Fibroblast of lung (primary cell): ENCODE measurements around the gene TFPI2.

ENCODE experiments used
- EZH2 ChIP-seq: IDR thresholded peaks from 2 replicates; pipeline ENCODE4 v1.5.1; 2012; ENCODE audit warnings: low read length, control low read depth, mild to moderate bottlenecking; ENCODE audit errors: missing control alignments
- TF ChIP-seq, protein P1 (sequence below), 2 donors: IDR thresholded peaks in 1 of 2; conservative IDR thresholded peaks in 1 of 2; 1 replicate in 1 of 2; 2 replicates in 1 of 2; pipeline ENCODE4 v1.5.1; 2011 to 2012; ENCODE audit warnings: low read length in 2 of 2, control low read depth in 1 of 2, inconsistent platforms in 1 of 2, low read depth in 1 of 2, mild to moderate bottlenecking in 1 of 2

DNA sequence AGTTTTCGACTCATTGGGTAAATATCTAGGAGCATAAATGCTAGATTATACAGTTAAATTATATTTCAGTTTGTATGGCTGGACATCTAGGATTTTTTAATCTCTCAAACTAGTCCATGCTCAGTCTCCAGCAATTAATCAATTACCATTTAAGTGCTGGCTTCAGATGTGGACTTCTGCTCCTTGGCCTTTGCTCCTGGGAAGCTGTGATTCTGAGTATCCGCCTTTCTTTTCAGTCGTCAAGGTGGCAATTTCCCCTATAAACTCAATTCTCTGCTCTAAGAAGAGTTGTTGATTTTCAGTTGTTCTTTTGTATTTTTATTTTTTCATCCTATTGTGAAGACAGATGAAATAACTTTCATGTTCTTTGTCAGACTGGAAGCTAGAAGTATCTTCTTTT lies 23.7 kb downstream of the TFPI2 start:
- no peak for TF ChIP-seq EZH2
- TF ChIP-seq, protein P1, sequence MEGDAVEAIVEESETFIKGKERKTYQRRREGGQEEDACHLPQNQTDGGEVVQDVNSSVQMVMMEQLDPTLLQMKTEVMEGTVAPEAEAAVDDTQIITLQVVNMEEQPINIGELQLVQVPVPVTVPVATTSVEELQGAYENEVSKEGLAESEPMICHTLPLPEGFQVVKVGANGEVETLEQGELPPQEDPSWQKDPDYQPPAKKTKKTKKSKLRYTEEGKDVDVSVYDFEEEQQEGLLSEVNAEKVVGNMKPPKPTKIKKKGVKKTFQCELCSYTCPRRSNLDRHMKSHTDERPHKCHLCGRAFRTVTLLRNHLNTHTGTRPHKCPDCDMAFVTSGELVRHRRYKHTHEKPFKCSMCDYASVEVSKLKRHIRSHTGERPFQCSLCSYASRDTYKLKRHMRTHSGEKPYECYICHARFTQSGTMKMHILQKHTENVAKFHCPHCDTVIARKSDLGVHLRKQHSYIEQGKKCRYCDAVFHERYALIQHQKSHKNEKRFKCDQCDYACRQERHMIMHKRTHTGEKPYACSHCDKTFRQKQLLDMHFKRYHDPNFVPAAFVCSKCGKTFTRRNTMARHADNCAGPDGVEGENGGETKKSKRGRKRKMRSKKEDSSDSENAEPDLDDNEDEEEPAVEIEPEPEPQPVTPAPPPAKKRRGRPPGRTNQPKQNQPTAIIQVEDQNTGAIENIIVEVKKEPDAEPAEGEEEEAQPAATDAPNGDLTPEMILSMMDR (conservative IDR thresholded peaks at IDR 0.05 in 1 of 2, IDR thresholded peaks at IDR 0.05 in 1 of 2; ENCODE audit: low read depth in 1 of 2, low read length in 2 of 2) = no peak
